Uterus (tissue), 2 donors: ENCODE results near the gene ARHGAP1.

Experiments
- POLR2A ChIP-seq, 2 donors: fragments of 450-650 bp; IDR thresholded peaks; one replicate each; pipeline ENCODE4 v1.6.1; 2016; ENCODE audit warnings: antibody characterized with exemption in 2 of 2, mild to moderate bottlenecking in 1 of 2, moderate library complexity in 1 of 2
- TF ChIP-seq, protein P1 (sequence below), 4 experiments: fragments of 200-600 bp in 2 of 4; fragments of 450-650 bp in 2 of 4; sonication (generic) in 2 of 4; IDR thresholded peaks; one replicate each; pipeline ENCODE4 v1.5.1; 2016 to 2019; ENCODE audit warnings: antibody characterized with exemption in 4 of 4, mild to moderate bottlenecking in 2 of 4, moderate library complexity in 1 of 4

DNA sequence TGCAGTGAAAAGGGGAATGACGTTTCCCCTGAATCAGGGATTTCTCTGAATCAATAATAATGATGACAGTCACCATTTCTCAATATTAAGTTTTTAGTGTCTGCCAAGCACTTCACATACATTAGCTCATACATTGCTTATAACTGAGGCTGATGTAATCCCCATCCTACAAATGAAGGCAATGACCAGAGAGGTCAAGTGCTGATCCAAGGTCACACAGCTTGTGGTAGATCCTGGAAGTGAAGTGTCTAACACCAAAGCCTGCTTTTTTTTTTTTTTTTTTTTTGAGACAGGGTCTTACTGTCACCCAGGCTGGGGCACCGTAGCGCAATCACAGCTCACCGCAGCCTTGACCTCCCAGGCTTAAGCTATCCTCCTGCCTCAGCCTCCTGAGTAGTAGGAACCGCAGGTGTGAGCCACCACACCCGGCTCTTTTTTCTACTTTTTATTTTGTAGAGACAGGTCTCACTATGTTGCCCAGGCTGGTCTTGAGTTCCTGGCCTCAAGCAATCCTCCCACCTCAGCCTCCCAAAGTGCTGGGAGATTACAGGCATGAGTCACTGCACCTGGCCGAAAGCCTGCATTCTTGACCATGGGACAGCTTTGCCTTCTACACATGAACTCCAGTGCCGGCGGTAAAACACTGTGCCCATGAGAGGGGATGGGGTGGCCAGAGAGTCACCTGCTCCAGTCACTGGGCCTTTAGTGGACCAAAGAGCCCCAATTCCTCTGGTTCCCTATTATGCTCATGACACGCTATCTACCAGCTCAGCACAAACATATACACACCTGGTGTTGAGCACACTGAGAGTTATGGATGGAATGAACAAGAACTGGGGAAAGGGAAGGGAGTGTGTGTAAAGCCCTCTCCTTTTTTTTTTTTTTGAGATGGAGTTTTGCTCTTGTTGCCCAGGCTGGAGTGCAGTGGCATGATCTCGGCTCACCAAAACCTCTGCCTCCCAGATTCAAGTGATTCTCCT, 17.4 kb downstream of the ARHGAP1 start:
- TF ChIP-seq, protein P1, sequence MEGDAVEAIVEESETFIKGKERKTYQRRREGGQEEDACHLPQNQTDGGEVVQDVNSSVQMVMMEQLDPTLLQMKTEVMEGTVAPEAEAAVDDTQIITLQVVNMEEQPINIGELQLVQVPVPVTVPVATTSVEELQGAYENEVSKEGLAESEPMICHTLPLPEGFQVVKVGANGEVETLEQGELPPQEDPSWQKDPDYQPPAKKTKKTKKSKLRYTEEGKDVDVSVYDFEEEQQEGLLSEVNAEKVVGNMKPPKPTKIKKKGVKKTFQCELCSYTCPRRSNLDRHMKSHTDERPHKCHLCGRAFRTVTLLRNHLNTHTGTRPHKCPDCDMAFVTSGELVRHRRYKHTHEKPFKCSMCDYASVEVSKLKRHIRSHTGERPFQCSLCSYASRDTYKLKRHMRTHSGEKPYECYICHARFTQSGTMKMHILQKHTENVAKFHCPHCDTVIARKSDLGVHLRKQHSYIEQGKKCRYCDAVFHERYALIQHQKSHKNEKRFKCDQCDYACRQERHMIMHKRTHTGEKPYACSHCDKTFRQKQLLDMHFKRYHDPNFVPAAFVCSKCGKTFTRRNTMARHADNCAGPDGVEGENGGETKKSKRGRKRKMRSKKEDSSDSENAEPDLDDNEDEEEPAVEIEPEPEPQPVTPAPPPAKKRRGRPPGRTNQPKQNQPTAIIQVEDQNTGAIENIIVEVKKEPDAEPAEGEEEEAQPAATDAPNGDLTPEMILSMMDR (IDR thresholded peaks at IDR 0.05): no peak
- TF ChIP-seq POLR2A (IDR thresholded peaks at IDR 0.05): no peak
